Fibroblast of skin of right quadriceps (primary cell): ENCODE data around the gene AKIRIN2.
"Not testable (repeated sequence)": the region's sequence is repeated elsewhere in the genome, so short reads cannot be mapped to it uniquely, and the experiment has no call there.

Source experiments
- DNase-seq: peaks from one replicate; pipeline ENCODE4 v3.0.0-alpha.2; 2013

Gene AKIRIN2

GRCh38 chr6:87687296-87687695 lies 14.7 kb downstream of the AKIRIN2 start:
- DNase-seq = no peak

GRCh38 chr6:87686636-87687205 lies 15.3 kb downstream of the AKIRIN2 start:
- not testable (repeated sequence) for DNase-seq

- DNase-seq = no peak
Measured at GRCh38 chr6:87684895-87685654, 17.0 kb downstream of the AKIRIN2 start.

- DNase-seq = no peak
Measured at GRCh38 chr6:87683890-87684289, 18.1 kb downstream of the AKIRIN2 start.

GRCh38 chr6:87682310-87682709 lies 19.7 kb downstream of the AKIRIN2 start:
- DNase-seq = peak; percentile 61

DNA sequence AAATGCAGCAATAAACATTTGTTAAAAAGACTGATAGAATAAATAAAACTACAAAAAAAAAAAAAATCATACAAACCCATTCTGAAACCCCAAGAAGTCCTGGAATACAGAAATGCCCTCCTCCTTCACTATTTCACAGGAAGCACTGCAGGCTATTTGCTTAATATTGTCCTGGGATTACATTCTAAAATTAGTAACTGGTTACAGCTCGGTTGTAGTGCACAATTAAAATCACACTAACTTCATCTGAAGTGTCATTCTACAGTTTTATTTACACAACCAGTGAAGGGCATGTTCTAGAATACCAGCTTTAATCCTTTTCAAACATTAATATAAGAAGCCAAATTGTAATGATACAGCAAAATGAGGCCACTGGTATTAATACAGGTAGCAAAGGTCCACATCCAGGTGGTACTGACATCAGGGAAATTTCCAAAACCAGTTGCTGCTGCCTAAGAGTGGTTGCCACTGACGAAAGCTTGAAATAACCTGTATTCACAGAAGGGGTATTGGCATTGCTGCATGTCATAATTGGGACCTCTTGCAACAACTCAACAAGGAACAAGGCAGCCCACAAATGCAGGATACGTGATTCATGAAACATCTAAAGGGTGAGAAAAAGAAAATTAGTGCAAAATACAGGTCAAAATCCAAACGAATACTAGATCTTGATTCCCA lies 26.9 kb downstream of the AKIRIN2 start:
- DNase-seq = no peak

- DNase-seq = no peak
Measured at GRCh38 chr6:87674290-87674689, 27.7 kb downstream of the AKIRIN2 start.

GRCh38 chr6:87673237-87673636 lies 28.8 kb downstream of the AKIRIN2 start:
- no peak for DNase-seq

- no peak for DNase-seq
Measured at GRCh38 chr6:87672641-87673040, 29.4 kb downstream of the AKIRIN2 start.

- no peak for DNase-seq
Measured at GRCh38 chr6:87671555-87672029, 30.4 kb downstream of the AKIRIN2 start.

- no peak for DNase-seq
Measured at GRCh38 chr6:87670707-87671106, 31.3 kb downstream of the AKIRIN2 start.

- no peak for DNase-seq
Measured at GRCh38 chr6:87669051-87669450, 33.0 kb downstream of the AKIRIN2 start.

DNA sequence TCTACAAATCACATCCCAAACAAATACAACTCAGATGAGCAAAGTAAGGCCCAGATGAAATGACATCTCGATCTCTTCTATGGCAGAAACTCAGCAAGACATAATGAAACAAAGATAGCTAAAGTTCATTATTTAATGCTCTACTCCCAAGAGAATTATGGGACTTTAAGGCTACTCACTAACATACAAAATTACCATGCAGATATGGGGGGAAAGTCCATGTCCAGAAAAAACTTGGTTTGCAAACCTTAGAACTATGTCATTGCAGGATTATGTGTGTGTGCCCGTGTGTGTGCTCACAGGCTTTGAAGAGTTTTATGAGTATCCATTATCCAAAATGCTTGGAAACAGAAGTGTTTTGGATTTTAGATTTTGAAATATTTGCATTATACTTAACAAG lies 34.0 kb downstream of the AKIRIN2 start:
- no peak for DNase-seq

DNA sequence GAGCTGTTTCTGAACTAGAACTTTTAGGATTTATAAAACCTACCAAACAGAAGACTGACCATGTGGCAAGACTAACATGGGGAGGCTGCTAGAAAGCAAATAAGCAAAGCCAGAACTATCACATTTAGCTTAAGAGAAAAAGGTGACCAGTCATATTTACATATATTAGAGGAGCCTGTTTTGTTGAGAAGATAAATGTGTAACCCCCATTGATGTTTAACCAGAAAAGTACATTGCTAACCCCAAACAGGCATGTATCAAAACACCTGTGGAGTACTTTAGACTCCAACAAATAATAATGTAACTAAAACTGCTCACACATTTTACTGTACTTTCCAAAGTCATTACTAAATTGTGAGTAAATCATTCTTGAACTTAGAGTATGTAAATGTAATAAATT lies 35.0 kb downstream of the AKIRIN2 start:
- DNase-seq = no peak

DNA sequence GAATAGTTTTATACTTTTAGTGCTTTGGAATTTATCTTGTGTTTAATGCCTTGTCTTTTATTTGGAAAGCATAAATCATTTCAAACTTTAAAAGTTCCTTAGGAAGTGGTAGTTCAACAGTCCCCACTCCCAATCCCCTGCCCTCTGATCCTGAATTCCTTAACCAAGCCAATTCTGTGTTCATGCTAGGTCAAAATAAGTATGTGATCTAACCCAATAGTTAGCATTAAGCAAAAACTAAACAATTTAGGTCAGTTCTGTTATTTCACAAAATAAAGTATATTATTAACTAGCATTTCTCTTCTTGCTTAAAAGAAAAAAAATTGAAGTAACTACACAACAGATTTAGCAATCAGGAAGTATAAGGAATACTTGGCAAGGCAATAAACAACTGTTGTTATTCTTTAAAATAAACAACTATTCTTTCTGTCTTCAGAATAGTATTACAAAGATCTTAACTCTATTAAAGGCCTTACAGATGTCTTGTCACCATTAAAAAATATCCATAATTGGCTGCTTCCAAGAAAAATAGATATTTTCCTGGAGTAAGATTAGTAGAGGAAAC lies 37.0 kb downstream of the AKIRIN2 start:
- DNase-seq = no peak

GRCh38 chr6:87663434-87663833 lies 38.6 kb downstream of the AKIRIN2 start:
- no peak for DNase-seq

- no peak for DNase-seq
Measured at GRCh38 chr6:87661503-87661902, 40.5 kb downstream of the AKIRIN2 start.

DNA sequence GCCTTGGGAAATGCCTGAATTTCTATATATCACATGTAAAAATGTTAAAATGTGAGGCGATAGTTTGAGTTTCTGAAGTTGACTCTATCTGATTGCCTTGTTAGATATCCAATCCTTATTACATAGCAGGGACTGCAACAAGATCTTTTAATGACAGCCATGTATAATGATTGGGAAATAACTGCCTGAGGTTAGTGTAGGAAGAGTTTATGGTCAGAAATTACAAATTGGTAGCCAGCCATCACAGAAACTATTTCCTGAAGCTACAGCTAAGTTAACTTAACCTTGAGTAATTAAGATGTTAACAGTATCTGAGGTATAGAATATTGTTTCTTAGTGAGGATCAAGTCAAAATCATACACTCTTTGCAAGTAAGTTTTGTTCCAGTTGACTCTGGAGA lies 41.0 kb downstream of the AKIRIN2 start:
- peak; percentile 64 for DNase-seq

DNA sequence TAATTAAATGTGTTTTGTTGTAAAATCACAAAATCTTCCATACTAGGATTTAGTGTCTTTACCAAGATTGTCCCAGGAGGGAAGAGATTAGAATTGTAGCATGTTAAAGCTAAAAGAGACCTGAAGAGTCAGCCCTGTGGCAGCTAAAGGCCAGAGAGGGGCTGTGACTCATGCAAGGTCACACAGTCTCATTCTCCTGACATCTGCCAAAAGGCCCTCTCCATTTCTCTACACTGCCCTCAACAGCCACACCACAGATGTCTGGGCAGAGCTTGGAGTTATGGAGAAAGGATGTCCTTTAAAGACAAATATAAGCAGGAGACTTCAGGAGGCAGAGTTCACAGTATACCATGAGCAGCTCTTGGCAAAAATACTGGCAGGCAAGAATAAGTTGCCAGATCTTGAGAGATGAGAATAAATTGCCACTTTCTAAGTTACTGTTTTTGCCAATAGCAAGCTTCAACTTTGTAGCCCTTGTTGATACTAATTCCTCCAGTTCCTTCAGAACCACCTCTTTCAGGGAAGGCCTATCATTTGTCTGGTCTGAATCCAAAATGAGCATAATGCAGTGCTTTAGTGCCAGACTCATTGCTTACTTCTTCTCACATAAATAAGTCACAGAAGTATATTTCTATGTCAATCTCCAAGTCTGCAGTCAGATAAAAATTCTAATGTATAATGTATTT lies 41.7 kb downstream of the AKIRIN2 start:
- peak; percentile 55 for DNase-seq

DNA sequence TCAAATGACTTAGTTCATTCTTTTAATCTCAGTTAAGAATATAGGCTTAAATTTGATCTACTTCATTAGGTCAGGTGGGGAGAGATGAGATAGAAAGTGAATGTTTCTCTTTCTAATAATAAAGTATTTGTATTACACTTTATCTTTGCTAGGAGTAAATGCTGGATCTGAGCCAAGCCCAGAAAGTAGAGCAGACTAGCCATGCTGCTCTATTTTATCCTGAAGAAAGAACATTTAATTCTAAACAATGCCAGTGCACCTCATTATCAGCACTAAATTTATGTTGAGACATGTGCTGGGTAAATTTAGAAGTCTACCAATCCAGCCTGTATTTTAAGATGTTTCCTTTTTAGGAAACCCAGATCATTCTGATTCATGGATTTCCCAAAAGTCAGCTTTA lies 43.5 kb downstream of the AKIRIN2 start:
- DNase-seq = peak; percentile 14

DNA sequence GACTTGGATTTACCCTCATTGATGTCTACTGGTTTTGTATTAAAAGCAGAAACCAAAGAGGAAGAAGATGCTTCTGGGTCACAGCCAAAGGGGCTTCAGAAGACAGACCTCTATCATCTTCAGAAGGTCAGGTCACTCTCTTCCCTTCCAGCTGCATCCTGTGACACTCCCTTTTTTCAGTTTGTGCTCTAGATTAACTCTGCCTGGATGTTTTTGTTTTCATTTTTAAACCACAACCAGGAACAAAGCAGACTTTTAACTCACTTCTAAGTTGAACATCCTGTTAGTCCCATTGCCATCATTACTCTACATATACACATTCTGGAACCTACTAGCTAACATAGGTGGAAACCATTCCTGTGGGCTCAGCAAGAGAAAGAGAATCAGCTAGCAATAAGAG lies 45.2 kb downstream of the AKIRIN2 start:
- DNase-seq = no peak

GRCh38 chr6:87655824-87656223 lies 46.2 kb downstream of the AKIRIN2 start:
- DNase-seq = no peak

- no peak for DNase-seq
Measured at GRCh38 chr6:87654875-87655454, 47.1 kb downstream of the AKIRIN2 start.
